ENCODE data around the gene CAPN14. TPM values are rescaled to one million over a fixed set of nuclear protein-coding genes. Genes with fewer than 3 reads are reported as not detected.

CAPN14 gene, protein sequence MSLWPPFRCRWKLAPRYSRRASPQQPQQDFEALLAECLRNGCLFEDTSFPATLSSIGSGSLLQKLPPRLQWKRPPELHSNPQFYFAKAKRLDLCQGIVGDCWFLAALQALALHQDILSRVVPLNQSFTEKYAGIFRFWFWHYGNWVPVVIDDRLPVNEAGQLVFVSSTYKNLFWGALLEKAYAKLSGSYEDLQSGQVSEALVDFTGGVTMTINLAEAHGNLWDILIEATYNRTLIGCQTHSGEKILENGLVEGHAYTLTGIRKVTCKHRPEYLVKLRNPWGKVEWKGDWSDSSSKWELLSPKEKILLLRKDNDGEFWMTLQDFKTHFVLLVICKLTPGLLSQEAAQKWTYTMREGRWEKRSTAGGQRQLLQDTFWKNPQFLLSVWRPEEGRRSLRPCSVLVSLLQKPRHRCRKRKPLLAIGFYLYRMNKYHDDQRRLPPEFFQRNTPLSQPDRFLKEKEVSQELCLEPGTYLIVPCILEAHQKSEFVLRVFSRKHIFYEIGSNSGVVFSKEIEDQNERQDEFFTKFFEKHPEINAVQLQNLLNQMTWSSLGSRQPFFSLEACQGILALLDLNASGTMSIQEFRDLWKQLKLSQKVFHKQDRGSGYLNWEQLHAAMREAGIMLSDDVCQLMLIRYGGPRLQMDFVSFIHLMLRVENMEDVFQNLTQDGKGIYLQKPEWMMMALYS
- total RNA-seq (under 1 TPM; 0.20 to 0.30 TPM), total RNA-seq (0 to 2.8 (median 0.63) reads per million in 172 experiments)
- 0.28 TPM for polyA plus RNA-seq (2013, experiment 1 of 2)
- polyA plus RNA-seq (2013, experiment 2 of 2), result 0.31 TPM

DNA sequence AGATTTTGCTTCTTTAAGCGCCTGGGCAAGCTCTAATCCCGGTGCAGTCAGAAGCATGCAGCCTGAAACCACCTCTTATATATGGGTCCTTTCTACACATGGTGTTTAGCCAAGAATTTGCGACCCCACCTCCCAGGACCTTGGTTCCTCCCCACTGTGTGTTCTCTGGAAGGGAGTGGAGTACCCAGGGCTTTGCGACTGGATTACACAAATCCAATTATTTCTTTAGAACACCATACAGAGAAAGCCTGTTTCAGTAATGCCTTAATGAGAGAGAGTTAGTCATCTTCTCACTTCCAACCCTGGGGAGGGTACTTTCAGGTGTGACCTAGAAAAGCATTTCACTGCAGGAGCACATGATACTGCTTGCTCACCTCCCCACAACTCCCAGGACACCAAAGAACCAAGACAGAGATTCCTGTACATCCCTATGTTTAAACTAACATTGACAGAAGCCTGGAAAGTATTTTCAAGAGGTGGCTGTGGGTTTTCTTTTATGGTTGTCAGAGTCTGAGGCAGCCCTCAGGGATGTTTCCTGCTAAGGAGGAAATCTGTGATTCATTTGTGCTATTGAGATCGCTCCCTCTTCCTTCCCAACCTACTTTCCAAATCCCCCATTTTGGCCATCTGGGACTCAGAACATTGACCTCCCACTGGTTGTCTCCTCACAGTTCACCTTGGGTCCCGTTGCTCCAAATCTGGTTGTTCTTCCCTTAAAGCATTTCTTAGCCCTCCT lies at the start of gene CAPN14:
Gene CAPN14 (minus strand): TSS at position 51 of the 736 bp plus-strand sequence. CDS start 12,068 bp downstream, outside the sequence.
- peaks cover 3% of the 10 kb centered on the region for H3K4me1 ChIP-seq (ENCODE audit: insufficient read depth, low read length)
- DNase-seq, result no peak
- ATAC-seq (ENCODE audit: poor library complexity), result no peak
- no peaks in the 10 kb centered on the region for H3K9me3 ChIP-seq (ENCODE audit: control insufficient read depth in 1 of 2, insufficient read depth in 1 of 2, low read length in 2 of 2)
- TF ChIP-seq, protein P1, sequence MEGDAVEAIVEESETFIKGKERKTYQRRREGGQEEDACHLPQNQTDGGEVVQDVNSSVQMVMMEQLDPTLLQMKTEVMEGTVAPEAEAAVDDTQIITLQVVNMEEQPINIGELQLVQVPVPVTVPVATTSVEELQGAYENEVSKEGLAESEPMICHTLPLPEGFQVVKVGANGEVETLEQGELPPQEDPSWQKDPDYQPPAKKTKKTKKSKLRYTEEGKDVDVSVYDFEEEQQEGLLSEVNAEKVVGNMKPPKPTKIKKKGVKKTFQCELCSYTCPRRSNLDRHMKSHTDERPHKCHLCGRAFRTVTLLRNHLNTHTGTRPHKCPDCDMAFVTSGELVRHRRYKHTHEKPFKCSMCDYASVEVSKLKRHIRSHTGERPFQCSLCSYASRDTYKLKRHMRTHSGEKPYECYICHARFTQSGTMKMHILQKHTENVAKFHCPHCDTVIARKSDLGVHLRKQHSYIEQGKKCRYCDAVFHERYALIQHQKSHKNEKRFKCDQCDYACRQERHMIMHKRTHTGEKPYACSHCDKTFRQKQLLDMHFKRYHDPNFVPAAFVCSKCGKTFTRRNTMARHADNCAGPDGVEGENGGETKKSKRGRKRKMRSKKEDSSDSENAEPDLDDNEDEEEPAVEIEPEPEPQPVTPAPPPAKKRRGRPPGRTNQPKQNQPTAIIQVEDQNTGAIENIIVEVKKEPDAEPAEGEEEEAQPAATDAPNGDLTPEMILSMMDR (IDR thresholded peaks at IDR 0.05), result no peak
- no peak within 1 kb of the TSS for H3K27ac Mint-ChIP-seq
- no peak within 1 kb of the TSS for H3K4me3 Mint-ChIP-seq
- ChIA-PET POLR2A (no interaction called here), CTCF (no interaction called here)
- H3K36me3 ChIP-seq (ENCODE audit: insufficient read depth, low read length), result no peaks in the 10 kb centered on the region
- H3K9me3 Mint-ChIP-seq, result no peaks in the 10 kb centered on the region
- H3K4me1 Mint-ChIP-seq (ENCODE audit: low read depth), result peaks cover 8% of the 10 kb centered on the region
- intact Hi-C loops (cut with DNase I, micrococcal nuclease), result no loop called here
- H3K27me3 ChIP-seq (ENCODE audit: control insufficient read depth in 1 of 2, insufficient read depth in 2 of 2, low read length in 2 of 2), result no peaks in the 10 kb centered on the region
- H3K36me3 Mint-ChIP-seq (ENCODE audit: low read depth), result no peaks in the 10 kb centered on the region
- no peak within 1 kb of the TSS for H3K4me3 ChIP-seq (ENCODE audit: low read length)
- peaks cover 4% of the 10 kb centered on the region for H3K27me3 Mint-ChIP-seq
- H3K27ac ChIP-seq (ENCODE audit: low read depth in 1 of 2, low read length in 2 of 2), result no peak within 1 kb of the TSS

GRCh38 chr2:31266804-31267203 lies 49.5 kb upstream of the CAPN14 start:
- TF ChIP-seq, protein P1 (IDR thresholded peaks at IDR 0.05), result no peak
- Histone ChIP-seq H3K36me3 (ENCODE audit: insufficient read depth, low read length) (no peaks in the 10 kb centered on the region), H3K27ac (ENCODE audit: low read depth in 1 of 2, low read length in 2 of 2) (no peak overlapping the region), H3K4me1 (ENCODE audit: insufficient read depth, low read length) (no peaks in the 10 kb centered on the region), H3K9me3 (ENCODE audit: control insufficient read depth in 1 of 2, insufficient read depth in 1 of 2, low read length in 2 of 2) (no peaks in the 10 kb centered on the region), H3K4me3 (ENCODE audit: low read length) (no peak overlapping the region), H3K27me3 (ENCODE audit: control insufficient read depth in 1 of 2, insufficient read depth in 2 of 2, low read length in 2 of 2) (no peaks in the 10 kb centered on the region)
- H3K4me1 Mint-ChIP-seq (ENCODE audit: low read depth), result no peaks in the 10 kb centered on the region
- H3K27me3 Mint-ChIP-seq, result no peaks in the 10 kb centered on the region
- no peak for DNase-seq
- intact Hi-C loops (cut with DNase I, micrococcal nuclease), result no loop called here
- H3K27ac Mint-ChIP-seq, result no peak overlapping the region
- ChIA-PET CTCF (no interaction called here), POLR2A (no interaction called here)
- peaks cover 8% of the 10 kb centered on the region for H3K36me3 Mint-ChIP-seq (ENCODE audit: low read depth)
- no peak for ATAC-seq (ENCODE audit: poor library complexity)
- H3K4me3 Mint-ChIP-seq, result no peak overlapping the region
- H3K9me3 Mint-ChIP-seq, result no peaks in the 10 kb centered on the region

- Mint-ChIP-seq H3K9me3 (no peaks in the 10 kb centered on the region), H3K27ac (no peak overlapping the region), H3K4me3 (no peak overlapping the region), H3K4me1 (ENCODE audit: low read depth) (no peaks in the 10 kb centered on the region), H3K36me3 (ENCODE audit: low read depth) (peaks cover 8% of the 10 kb centered on the region), H3K27me3 (no peaks in the 10 kb centered on the region)
- H3K9me3 ChIP-seq (ENCODE audit: control insufficient read depth in 1 of 2, insufficient read depth in 1 of 2, low read length in 2 of 2), result no peaks in the 10 kb centered on the region
- no peak for ATAC-seq (ENCODE audit: poor library complexity)
- DNase-seq, result no peak
- no peaks in the 10 kb centered on the region for H3K27me3 ChIP-seq (ENCODE audit: control insufficient read depth in 1 of 2, insufficient read depth in 2 of 2, low read length in 2 of 2)
- CTCF ChIA-PET, result no interaction called here
- no peaks in the 10 kb centered on the region for H3K4me1 ChIP-seq (ENCODE audit: insufficient read depth, low read length)
- TF ChIP-seq, protein P1 (IDR thresholded peaks at IDR 0.05), result no peak
- intact Hi-C loops (cut with DNase I, micrococcal nuclease), result no loop called here
- POLR2A ChIA-PET, result no interaction called here
- no peak overlapping the region for H3K27ac ChIP-seq (ENCODE audit: low read depth in 1 of 2, low read length in 2 of 2)
- no peaks in the 10 kb centered on the region for H3K36me3 ChIP-seq (ENCODE audit: insufficient read depth, low read length)
- H3K4me3 ChIP-seq (ENCODE audit: low read length), result no peak overlapping the region
Observed at GRCh38 chr2:31265234-31265633, 47.9 kb upstream of the CAPN14 start.
